Left lung (tissue), 10 donors: ENCODE results near the gene C6orf47. TPM values are rescaled to one million over a fixed set of nuclear protein-coding genes. Genes with fewer than 3 reads are reported as not detected.

Experiments used
- ATAC-seq: fragments of 200-7000 bp; cut with Tn5 transposase; one replicate; pipeline ENCODE4 v1.9.1; 2020; ENCODE audit warnings: moderate library complexity
- DNase-seq, 4 donors: peaks; one replicate each; pipeline ENCODE4 v3.0.0-alpha.2; 2013 to 2020
- H3K27ac ChIP-seq, 2 donors: fragments of 200-600 bp; sonication (generic) in 1 of 2; one replicate each; pipeline versions ENCODE4 v1.5.0 to v1.8.0; 2020 to 2021
- H3K27me3 ChIP-seq, 2 donors: fragments of 200-600 bp; sonication (generic) in 1 of 2; one replicate each; pipeline versions ENCODE4 v1.5.0 to v1.8.0; 2020 to 2021
- H3K36me3 ChIP-seq, 2 donors: fragments of 200-600 bp; sonication (generic) in 1 of 2; one replicate each; pipeline versions ENCODE4 v1.5.0 to v1.8.0; 2020 to 2021
- H3K4me1 ChIP-seq, 2 donors: fragments of 200-600 bp; one replicate each; pipeline ENCODE4 v1.8.0; 2021
- H3K4me3 ChIP-seq, 2 donors: fragments of 200-600 bp; sonication (generic) in 1 of 2; one replicate each; pipeline versions ENCODE4 v1.5.0 to v1.8.0; 2020 to 2021; ENCODE audit warnings: mild to moderate bottlenecking in 1 of 2
- H3K9me3 ChIP-seq, 2 donors: fragments of 200-600 bp; sonication (generic) in 1 of 2; one replicate each; pipeline versions ENCODE4 v1.5.0 to v1.8.0; 2020 to 2021
- intact Hi-C, 2 donors: fragments of 100-400 bp; cut with DNase I; formaldehyde crosslinking; loops; one replicate each; pipeline versions ENCODE4 v1.11.2 to v1.14.2; 2022
- polyA plus RNA-seq, 6 donors: library from polyadenylated mRNA; unstranded; fragments of 120-200 nt; gene quantifications; one replicate each; pipeline ENCODE4 v1.2.1, GENCODE V29; 2013; ENCODE audit not compliant: insufficient read length in 6 of 6
- total RNA-seq, 2 donors: library from RNA; stranded (reverse); fragmentation: NEBNext Ultra II Directional; extraction: Animal tissue kit (Norgen Biotek cat#: 25700); gene quantifications; one replicate each; pipeline ENCODE4 v1.2.1, GENCODE V29; 2021
- TF ChIP-seq, protein P1 (sequence below), 2 donors: fragments of 200-600 bp; sonication (generic) in 1 of 2; IDR thresholded peaks; one replicate each; pipeline versions ENCODE4 v1.5.0 to v1.8.0; 2021; ENCODE audit warnings: antibody characterized with exemption in 2 of 2
- donor health status: DM: no; HTN: yes; CAD: no.
- donor health status: DM: no; HTN: no; CAD: no.

C6orf47 gene
- total and polyA plus RNA-seq, 8 donors = 15.3 to 23.8 (median 18.2) TPM

DNA sequence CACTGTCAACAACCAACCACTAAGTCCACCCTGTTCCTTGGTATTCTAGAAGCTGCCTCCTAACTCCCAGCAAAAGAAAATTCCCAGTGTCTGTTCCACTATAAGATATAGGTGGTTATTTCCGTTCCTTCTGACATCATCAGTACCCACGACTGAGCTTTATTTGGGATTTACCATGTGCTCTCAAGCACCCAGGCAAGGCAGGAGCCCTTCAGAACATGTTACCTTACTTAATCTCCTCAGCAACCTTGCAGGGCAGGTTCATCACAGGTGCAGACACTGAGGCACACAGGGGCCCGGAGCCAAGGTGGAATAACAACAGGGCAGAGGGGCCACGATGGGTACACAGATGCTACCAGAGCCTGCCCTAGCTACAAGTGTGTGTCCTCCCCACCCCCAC lies 31.8 kb upstream of the C6orf47 start:
- no peaks in the 10 kb centered on the region for H3K27me3 ChIP-seq
- DNase-seq (no peak), ATAC-seq (no peak)
- no peak overlapping the region for H3K27ac ChIP-seq
- intact Hi-C loops = no loop called here
- peaks cover 0 to 97% of the 10 kb centered on the region in 2 donors for H3K36me3 ChIP-seq
- H3K4me3 ChIP-seq = no peak overlapping the region
- no peaks in the 10 kb centered on the region for H3K9me3 ChIP-seq
- TF ChIP-seq, protein P1, sequence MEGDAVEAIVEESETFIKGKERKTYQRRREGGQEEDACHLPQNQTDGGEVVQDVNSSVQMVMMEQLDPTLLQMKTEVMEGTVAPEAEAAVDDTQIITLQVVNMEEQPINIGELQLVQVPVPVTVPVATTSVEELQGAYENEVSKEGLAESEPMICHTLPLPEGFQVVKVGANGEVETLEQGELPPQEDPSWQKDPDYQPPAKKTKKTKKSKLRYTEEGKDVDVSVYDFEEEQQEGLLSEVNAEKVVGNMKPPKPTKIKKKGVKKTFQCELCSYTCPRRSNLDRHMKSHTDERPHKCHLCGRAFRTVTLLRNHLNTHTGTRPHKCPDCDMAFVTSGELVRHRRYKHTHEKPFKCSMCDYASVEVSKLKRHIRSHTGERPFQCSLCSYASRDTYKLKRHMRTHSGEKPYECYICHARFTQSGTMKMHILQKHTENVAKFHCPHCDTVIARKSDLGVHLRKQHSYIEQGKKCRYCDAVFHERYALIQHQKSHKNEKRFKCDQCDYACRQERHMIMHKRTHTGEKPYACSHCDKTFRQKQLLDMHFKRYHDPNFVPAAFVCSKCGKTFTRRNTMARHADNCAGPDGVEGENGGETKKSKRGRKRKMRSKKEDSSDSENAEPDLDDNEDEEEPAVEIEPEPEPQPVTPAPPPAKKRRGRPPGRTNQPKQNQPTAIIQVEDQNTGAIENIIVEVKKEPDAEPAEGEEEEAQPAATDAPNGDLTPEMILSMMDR (IDR thresholded peaks at IDR 0.05) = no peak
- H3K4me1 ChIP-seq = no peaks in the 10 kb centered on the region

DNA sequence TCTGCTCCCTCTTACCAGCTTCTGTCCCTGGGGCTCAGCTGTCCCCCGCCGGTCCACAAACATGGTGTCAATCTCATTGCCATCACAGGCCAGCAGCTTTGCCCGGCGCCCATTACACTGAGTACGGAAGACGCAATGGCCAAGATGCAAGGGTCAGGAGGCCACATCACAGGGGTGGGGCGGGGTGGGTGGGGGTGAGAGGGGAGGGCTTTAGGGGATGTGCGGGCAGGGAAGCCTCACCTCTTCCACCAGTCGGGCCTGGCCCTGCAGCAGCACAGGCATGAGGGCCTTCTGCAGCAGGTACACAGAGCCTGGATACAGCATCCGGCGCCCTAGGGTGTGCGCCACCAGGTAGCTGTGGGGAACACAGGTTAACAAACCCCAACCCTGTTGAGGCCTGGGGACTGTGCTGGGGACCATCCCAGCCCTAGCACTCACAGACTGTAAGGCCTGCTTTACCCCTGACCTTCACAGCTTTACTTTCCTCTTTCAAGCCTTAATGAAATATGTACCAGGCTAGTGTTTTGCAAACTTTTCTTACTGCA lies 31.1 kb upstream of the C6orf47 start:
- Histone ChIP-seq H3K27me3 (no peaks in the 10 kb centered on the region), H3K4me1 (no peaks in the 10 kb centered on the region), H3K4me3 (no peak overlapping the region), H3K27ac (no peak overlapping the region), H3K36me3 (peaks cover 0 to 100% of the 10 kb centered on the region in 2 donors), H3K9me3 (no peaks in the 10 kb centered on the region)
- intact Hi-C loops = no loop called here
- DNase-seq = no peak
- ATAC-seq = no peak
- TF ChIP-seq, protein P1 (IDR thresholded peaks at IDR 0.05) = no peak

DNA sequence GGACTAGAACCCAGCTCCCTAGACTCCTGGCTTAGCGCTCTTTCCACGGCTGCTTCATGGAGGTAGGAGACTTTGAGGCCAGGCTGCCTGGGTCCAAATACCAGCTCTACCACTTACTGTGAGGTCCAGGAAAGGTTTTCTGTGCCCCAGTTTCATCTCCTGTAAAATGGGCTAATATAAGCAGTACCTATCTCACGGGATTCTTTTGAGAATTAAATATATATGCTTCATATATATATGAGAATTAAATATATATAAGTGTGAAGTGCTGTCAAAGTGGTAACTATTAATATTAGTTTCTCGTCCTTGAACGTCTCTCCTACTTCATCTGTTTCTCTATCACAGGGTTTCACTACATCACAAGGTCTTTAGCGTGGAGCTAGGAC lies 30.5 kb upstream of the C6orf47 start:
- Histone ChIP-seq H3K27me3 (no peaks in the 10 kb centered on the region), H3K27ac (no peak overlapping the region), H3K4me3 (no peak overlapping the region), H3K36me3 (peaks cover 0 to 100% of the 10 kb centered on the region in 2 donors), H3K4me1 (no peaks in the 10 kb centered on the region), H3K9me3 (no peaks in the 10 kb centered on the region)
- TF ChIP-seq, protein P1 (IDR thresholded peaks at IDR 0.05) = no peak
- ATAC-seq (no peak), DNase-seq (no peak)
- intact Hi-C loops = no loop called here

DNA sequence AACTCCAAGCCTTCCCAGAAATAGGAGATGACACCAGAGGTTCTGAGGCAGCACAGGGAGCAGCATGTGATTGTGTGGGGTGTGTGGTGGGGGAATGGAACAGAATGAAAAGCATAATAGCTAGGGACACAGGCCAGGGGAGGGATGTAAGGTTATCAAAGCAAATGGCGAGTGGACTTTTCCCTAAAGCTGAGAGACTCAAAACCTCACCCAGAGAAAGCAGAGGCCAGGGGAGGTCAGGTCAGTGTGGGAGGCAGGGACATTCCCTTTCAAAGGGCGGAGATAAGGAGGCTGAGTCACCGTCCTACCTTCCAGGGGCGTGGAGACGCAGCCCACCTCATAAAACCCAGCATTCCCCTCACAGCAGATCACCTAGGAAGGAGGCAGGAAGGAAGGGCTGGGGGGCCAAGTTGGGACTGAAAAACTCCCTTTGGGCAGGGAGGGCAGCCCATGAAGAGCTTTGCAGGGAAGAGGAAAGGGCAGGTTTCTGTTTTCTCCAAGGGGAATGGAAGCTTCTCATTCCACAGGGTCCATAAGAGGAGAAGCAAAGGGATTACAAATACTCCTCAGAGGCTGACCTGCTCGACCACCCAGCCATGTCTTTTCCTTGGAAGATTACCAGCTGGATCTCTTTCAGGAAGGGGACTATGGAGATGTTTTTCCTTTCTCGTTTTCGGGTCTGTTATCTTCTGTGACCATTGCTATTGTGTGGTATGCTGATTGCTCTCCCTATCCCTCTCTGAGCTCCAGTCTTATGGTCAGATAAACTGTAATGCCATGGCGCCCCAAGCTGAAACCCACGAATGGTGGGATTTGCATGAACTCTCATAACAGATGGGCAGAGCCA lies 29.9 kb upstream of the C6orf47 start:
- no peak overlapping the region for H3K4me3 ChIP-seq
- H3K9me3 ChIP-seq = no peaks in the 10 kb centered on the region
- no peak overlapping the region for H3K27ac ChIP-seq
- no peak for DNase-seq
- intact Hi-C loops = no loop called here
- no peaks in the 10 kb centered on the region for H3K4me1 ChIP-seq
- TF ChIP-seq, protein P1 (IDR thresholded peaks at IDR 0.05) = no peak
- peaks cover 0 to 100% of the 10 kb centered on the region in 2 donors for H3K36me3 ChIP-seq
- no peaks in the 10 kb centered on the region for H3K27me3 ChIP-seq
- ATAC-seq = peak; percentile 25

DNA sequence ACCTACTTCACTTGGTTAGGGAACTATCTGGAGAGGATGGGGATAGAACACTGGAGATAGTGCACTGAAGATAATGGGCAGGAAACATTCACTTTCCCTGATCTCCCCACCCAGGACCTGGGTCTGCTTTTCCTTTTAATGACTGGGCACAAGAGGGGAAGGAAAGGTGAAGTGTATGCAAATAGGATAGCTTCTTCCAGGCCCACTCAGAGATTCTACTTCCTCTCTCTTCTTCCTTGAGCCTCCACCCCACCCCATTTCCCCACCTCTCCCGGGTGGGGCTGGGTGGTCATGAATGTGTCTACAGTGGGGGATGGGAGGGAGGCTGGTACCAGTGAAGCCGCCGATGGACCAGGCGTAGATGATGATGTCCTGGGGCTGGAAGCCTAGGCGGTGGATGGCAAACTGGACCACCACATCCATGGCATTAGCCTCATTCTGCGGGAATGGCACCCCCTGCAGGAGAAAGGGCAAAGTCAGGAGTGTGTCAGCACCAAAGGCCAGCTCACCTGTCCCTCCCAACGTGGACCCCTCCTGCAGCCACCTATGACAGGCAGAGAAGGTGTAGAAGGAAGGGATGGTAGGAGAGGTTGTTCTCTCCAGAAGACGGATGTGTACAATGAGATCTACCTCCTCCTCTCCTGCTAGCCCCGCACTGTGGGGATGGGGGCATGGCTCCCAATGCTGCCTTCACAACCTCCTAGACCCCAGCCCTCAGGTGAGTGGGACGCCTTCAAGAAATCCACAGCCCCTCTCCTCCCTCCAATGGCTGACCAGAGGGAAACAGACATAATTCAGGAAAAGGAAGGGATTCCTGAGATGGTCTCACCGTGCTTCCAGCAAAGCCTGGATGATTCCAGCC lies 28.9 kb upstream of the C6orf47 start:
- TF ChIP-seq, protein P1 (IDR thresholded peaks at IDR 0.05) = no peak
- H3K9me3 ChIP-seq = no peaks in the 10 kb centered on the region
- no peak for ATAC-seq
- no peak for DNase-seq
- H3K4me1 ChIP-seq = no peaks in the 10 kb centered on the region
- intact Hi-C loops = no loop called here
- no peak overlapping the region for H3K4me3 ChIP-seq
- H3K27me3 ChIP-seq = no peaks in the 10 kb centered on the region
- no peak overlapping the region for H3K27ac ChIP-seq
- peaks cover 0 to 100% of the 10 kb centered on the region in 2 donors for H3K36me3 ChIP-seq
